ENCODE measurements around the gene POLR2E. TPM values are rescaled to one million over a fixed set of nuclear protein-coding genes. Genes with fewer than 3 reads are reported as not detected.

Gene POLR2E
- total and polyA plus RNA-seq, 9 of the 15 experiments (the other 6 are each of a cell fraction or from before 2014, with no cell fraction given) = 3.4 to 413 (median 244) TPM

DNA sequence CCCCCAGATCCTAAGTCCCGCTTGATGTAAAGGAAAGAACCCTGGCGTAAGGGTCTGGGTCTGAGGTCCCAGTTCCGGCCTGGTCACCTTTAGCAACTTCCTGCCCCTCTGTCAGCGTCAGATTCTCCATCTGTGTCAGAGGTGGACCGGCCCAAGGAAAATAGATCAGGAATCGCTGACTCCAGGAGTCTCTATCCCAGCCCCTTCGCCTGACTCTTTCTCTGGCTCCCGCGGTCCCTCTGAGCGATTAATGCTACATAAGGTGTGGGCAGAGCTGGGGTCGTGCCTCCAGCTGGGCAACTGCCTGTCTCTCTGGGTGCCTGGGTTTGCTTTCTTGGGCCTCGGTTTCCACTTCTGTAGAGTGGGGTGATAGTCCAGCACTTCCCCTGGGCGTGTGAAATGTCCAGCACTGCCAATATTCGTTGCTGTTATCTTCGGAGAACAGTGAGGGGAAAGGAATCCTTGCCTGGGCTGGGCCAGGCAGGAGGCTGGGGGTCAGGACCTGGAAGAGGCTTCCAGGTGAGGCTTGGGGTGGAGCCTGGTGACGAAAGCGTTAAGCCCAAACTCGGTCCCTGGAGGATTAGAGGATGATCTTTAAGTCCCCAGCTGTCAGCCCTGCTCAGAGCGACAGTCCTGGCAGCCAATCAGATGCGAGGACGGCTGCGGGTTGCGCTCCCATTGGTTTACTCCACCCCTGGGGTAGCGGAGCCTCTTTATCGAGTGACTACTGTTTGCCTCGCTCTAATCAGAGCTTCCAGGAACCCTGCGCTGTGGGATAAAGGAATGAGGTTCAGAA lies 54.5 kb downstream of the POLR2E start (continued):
- TF ChIP-seq CREB1 (IDR thresholded peaks at IDR 0.05) = peak; percentile 35; the same call in 1 of the 2 replicates
- TF ChIP-seq CREB1 (CRISPR knock-in tag; IDR thresholded peaks at IDR 0.05) = no peak; the same call in 1 of the 2 replicates
- TF ChIP-seq SRF (CRISPR knock-in tag; IDR thresholded peaks at IDR 0.05) = no peak; a peak in 1 of 4 replicates
- TF ChIP-seq, protein P1, sequence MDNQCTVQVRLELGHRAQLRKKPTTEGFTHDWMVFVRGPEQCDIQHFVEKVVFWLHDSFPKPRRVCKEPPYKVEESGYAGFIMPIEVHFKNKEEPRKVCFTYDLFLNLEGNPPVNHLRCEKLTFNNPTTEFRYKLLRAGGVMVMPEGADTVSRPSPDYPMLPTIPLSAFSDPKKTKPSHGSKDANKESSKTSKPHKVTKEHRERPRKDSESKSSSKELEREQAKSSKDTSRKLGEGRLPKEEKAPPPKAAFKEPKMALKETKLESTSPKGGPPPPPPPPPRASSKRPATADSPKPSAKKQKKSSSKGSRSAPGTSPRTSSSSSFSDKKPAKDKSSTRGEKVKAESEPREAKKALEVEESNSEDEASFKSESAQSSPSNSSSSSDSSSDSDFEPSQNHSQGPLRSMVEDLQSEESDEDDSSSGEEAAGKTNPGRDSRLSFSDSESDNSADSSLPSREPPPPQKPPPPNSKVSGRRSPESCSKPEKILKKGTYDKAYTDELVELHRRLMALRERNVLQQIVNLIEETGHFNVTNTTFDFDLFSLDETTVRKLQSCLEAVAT (IDR thresholded peaks at IDR 0.05) = 0 out of 4 replicates have a peak, but pooled peaks of 1 of the 2 experiments have one; percentile 31
- no peak for TF ChIP-seq RAD51 (IDR thresholded peaks at IDR 0.05; ENCODE audit: borderline replicate concordance, low read depth)
- TF ChIP-seq, protein P2, sequence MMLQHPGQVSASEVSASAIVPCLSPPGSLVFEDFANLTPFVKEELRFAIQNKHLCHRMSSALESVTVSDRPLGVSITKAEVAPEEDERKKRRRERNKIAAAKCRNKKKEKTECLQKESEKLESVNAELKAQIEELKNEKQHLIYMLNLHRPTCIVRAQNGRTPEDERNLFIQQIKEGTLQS (IDR thresholded peaks at IDR 0.05) = peak; percentile 45; the same call in 1 of the 2 replicates
- TF ChIP-seq, protein P2 (CRISPR knock-in tag; conservative IDR thresholded peaks at IDR 0.05) = no peak
- TF ChIP-seq TCF7L2 (IDR thresholded peaks at IDR 0.05; ENCODE audit: low read depth, low read length) = no peak
- TF ChIP-seq U2AF2 (optimal IDR thresholded peaks at IDR 0.05; ENCODE audit: low read depth, low read length) = no peak
- peak in 1 of 2 experiments; percentile 52; a peak in 2 of 4 replicates for TF ChIP-seq TBL1XR1 (IDR thresholded peaks at IDR 0.05; ENCODE audit: low read length in 2 of 2)
- TF ChIP-seq, protein P3, sequence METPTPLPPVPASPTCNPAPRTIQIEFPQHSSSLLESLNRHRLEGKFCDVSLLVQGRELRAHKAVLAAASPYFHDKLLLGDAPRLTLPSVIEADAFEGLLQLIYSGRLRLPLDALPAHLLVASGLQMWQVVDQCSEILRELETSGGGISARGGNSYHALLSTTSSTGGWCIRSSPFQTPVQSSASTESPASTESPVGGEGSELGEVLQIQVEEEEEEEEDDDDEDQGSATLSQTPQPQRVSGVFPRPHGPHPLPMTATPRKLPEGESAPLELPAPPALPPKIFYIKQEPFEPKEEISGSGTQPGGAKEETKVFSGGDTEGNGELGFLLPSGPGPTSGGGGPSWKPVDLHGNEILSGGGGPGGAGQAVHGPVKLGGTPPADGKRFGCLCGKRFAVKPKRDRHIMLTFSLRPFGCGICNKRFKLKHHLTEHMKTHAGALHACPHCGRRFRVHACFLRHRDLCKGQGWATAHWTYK (CRISPR knock-in tag; IDR thresholded peaks at IDR 0.05) = 0 out of 2 replicates have a peak, but pooled peaks have one; percentile 12
- 0 out of 2 replicates have a peak, but pooled peaks have one; percentile 19 for TF ChIP-seq KLF1 (tag; IDR thresholded peaks at IDR 0.05)
- TF ChIP-seq ETS2 (tag; IDR thresholded peaks at IDR 0.05; ENCODE audit: borderline replicate concordance, poor library complexity, severe bottlenecking) = no peak
- no peak for TF ChIP-seq SLC30A9 (CRISPR knock-in tag; IDR thresholded peaks at IDR 0.05)
- TF ChIP-seq DIDO1 (tag; IDR thresholded peaks at IDR 0.05; ENCODE audit: low read depth) = no peak
- no peak for TF ChIP-seq ZNF197 (CRISPR knock-in tag; IDR thresholded peaks at IDR 0.05; ENCODE audit: low read depth)
- no peak for TF ChIP-seq XRCC4 (IDR thresholded peaks at IDR 0.05; ENCODE audit: extremely low read depth, insufficient read depth, insufficient read length)
- TF ChIP-seq HNRNPL (IDR thresholded peaks at IDR 0.05; ENCODE audit: low read depth, low read length) = no peak
- peak; percentile 57; the same call in 1 of the 2 replicates for TF ChIP-seq STAT5A (IDR thresholded peaks at IDR 0.05; ENCODE audit: borderline replicate concordance, low read length)
- no peak for TF ChIP-seq SRSF3 (IDR thresholded peaks at IDR 0.05; ENCODE audit: insufficient read depth, low read length)
- peak; percentile 100 for TF ChIP-seq ZKSCAN8 (CRISPR knock-in tag; IDR thresholded peaks at IDR 0.05)
- no peak for TF ChIP-seq DDX20 (tag; IDR thresholded peaks at IDR 0.05; ENCODE audit: low read depth)
- no peak for TF ChIP-seq POLR2H (tag; IDR thresholded peaks at IDR 0.05; ENCODE audit: low read depth)
- TF ChIP-seq RBM39 (optimal IDR thresholded peaks at IDR 0.05; ENCODE audit: low read depth, low read length) = peak; percentile 87
- no peak for TF ChIP-seq SMAD3 (CRISPR knock-in tag; conservative IDR thresholded peaks at IDR 0.05)

All from K562 (cell line).